Breast epithelium (tissue), 4 donors: Measurements from ENCODE around the gene SRSF9. TPM values are rescaled to one million over a fixed set of nuclear protein-coding genes. Genes with fewer than 3 reads are reported as not detected.

Experiments
- DNase-seq, 2 donors: peaks; one replicate each; pipeline ENCODE4 v3.0.0-alpha.2; 2019; ENCODE audit warnings: low spot score in 2 of 2
- H3K27ac ChIP-seq, 2 donors: fragments of 200-600 bp; sonication (generic) in 1 of 2; one replicate each; pipeline ENCODE4 v1.5.1; 2016 to 2019; ENCODE audit warnings: mild to moderate bottlenecking in 1 of 2
- H3K27me3 ChIP-seq, 2 donors: fragments of 200-600 bp; sonication (generic) in 1 of 2; one replicate each; pipeline versions ENCODE4 v1.5.1 to v1.6.0; 2017 to 2019; ENCODE audit warnings: control low read depth in 1 of 2, mild to moderate bottlenecking in 1 of 2
- H3K36me3 ChIP-seq: fragments of 200-600 bp; one replicate; pipeline ENCODE4 v1.5.1; 2019
- H3K4me1 ChIP-seq, 2 donors: fragments of 200-600 bp; sonication (generic); one replicate each; pipeline ENCODE4 v1.5.1; 2016 to 2019; ENCODE audit warnings: control low read depth in 1 of 2
- H3K4me3 ChIP-seq, 3 donors: fragments of 200-600 bp; sonication (generic); 1 replicate in 2 of 3; 2 replicates in 1 of 3; pipeline ENCODE4 v1.5.1; 2016 to 2019; ENCODE audit warnings: mild to moderate bottlenecking in 3 of 3, moderate library complexity in 2 of 3
- H3K9me3 ChIP-seq, 2 donors: fragments of 200-600 bp; sonication (generic) in 1 of 2; one replicate each; pipeline ENCODE4 v1.5.1; 2016 to 2019; ENCODE audit warnings: control low read depth in 1 of 2
- POLR2A ChIP-seq: fragments of 450-650 bp; IDR thresholded peaks from one replicate; pipeline ENCODE4 v1.6.1; 2016; ENCODE audit warnings: antibody characterized with exemption, mild to moderate bottlenecking, moderate library complexity
- POLR2AphosphoS5 ChIP-seq, 3 donors: sonication (generic); formaldehyde crosslinking; IDR thresholded peaks; one replicate each; pipeline ENCODE4 v1.6.1; 2017; ENCODE audit warnings: antibody characterized with exemption in 3 of 3
- intact Hi-C: fragments of 100-400 bp; cut with DNase I; formaldehyde crosslinking; loops from one replicate; pipeline ENCODE4 v1.15.1; 2023; ENCODE audit warnings: low total_unique reads
- total RNA-seq, 3 donors: library from RNA; depleted of rRNA; stranded (reverse); fragments of >200 nt; gene quantifications; one replicate each; pipeline ENCODE4 v1.1.0, GENCODE V29; 2016
- TF ChIP-seq, protein P1 (sequence below), 3 donors: fragments of 450-650 bp; IDR thresholded peaks; one replicate each; pipeline ENCODE4 v1.5.1; 2016 to 2017; ENCODE audit warnings: antibody characterized with exemption in 3 of 3, mild to moderate bottlenecking in 3 of 3, moderate library complexity in 3 of 3

Gene SRSF9
- total RNA-seq, 3 donors from 2014 or later: 65.9 to 97.3 (median 82.5) TPM

DNA sequence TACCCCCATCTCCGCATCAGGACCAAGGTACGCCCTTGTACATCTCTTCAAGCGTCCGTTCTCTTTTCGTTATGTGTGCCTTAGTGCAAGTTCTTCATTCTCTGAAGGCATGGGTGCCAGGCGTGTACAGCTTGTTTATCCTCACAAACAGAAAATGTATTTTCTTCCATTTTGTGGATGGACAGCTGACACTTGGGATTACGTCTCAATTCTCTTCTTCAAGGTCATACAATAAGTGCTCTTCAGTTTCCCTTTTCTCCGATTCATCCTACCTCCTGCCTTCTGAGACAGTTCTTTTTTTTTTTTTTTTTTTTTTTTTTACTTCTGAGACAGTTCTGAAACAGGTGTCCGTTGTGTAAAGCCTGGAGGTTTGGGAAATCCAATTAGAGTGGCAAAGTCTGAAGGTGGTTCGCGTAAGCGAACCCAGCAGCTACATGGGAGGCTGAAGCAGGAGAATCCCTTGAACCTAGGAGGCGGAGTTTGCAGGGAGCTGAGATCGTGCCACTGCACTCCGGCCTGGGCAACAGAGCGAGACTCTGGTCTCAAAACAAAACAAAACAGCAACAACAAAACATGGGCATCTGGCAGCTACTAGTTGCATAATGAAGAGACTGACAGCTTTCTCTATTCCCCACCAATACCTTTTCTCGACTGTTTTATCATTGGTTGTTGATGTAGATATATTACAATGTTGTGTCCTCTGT, 30.9 kb downstream of the SRSF9 start:
- no peaks in the 10 kb centered on the region for H3K27me3 ChIP-seq
- peak overlapping the region; percentile 76 to 95 (median 83) for H3K4me3 ChIP-seq
- H3K9me3 ChIP-seq: no peaks in the 10 kb centered on the region
- peaks cover 0 to 3% of the 10 kb centered on the region in 2 donors for H3K4me1 ChIP-seq
- TF ChIP-seq POLR2A (no peak), POLR2AphosphoS5 (IDR thresholded peaks at IDR 0.05) (no peak)
- TF ChIP-seq, protein P1, sequence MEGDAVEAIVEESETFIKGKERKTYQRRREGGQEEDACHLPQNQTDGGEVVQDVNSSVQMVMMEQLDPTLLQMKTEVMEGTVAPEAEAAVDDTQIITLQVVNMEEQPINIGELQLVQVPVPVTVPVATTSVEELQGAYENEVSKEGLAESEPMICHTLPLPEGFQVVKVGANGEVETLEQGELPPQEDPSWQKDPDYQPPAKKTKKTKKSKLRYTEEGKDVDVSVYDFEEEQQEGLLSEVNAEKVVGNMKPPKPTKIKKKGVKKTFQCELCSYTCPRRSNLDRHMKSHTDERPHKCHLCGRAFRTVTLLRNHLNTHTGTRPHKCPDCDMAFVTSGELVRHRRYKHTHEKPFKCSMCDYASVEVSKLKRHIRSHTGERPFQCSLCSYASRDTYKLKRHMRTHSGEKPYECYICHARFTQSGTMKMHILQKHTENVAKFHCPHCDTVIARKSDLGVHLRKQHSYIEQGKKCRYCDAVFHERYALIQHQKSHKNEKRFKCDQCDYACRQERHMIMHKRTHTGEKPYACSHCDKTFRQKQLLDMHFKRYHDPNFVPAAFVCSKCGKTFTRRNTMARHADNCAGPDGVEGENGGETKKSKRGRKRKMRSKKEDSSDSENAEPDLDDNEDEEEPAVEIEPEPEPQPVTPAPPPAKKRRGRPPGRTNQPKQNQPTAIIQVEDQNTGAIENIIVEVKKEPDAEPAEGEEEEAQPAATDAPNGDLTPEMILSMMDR (IDR thresholded peaks at IDR 0.05): no peak
- intact Hi-C loops: no loop called here
- H3K27ac ChIP-seq: peak overlapping the region; percentile 86 to 93
- DNase-seq: no peak
- no peaks in the 10 kb centered on the region for H3K36me3 ChIP-seq

DNA sequence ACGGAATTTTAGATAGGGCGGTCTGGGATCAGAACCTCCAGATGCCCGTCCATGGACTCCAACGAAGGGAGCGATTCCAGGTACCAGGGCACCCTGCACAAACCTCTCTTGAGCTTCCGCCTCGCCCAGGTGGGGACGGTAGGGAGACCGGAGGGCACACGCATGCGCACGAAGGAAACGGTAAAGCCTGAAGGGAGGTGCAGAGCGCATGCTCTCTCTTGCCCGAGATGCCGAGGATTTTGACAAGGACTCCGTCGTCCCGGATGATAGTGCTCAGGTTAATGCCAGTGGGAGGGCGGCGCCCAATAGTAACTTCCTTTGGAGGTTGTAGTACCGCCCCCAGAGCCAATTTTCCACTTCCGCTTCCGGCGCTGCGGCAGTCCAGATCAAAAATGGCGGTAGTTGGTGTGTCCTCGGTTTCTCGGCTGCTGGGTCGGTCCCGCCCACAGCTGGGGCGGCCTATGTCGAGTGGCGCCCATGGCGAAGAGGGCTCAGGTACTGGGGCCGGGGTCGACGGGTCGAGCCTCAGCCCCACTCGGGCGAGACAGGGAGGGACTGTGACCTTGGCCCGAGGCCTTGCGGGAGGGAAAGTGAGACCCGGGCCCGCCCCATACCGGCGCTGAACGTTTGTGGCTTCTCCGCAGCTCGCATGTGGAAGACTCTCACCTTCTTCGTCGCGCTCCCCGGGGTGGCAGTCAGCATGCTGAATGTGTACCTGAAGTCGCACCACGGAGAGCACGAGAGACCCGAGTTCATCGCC, 31.6 kb downstream of the SRSF9 start, which contains the start of gene COX6A1:
COX6A1 (plus strand) TSS at position 379 of the 760 bp plus-strand sequence; CDS start at position 393, 14 bp downstream.
- TF ChIP-seq POLR2A (peak; percentile 24), POLR2AphosphoS5 (IDR thresholded peaks at IDR 0.05) (peak in 2 of 3 donors; percentile 59 to 83)
- TF ChIP-seq, protein P1 (IDR thresholded peaks at IDR 0.05): peak in 1 of 3 donors; percentile 5
- H3K9me3 ChIP-seq: no peaks in the 10 kb centered on the region
- peak; percentile 91 to 92 for DNase-seq
- H3K27me3 ChIP-seq: no peaks in the 10 kb centered on the region
- H3K27ac ChIP-seq: peak within 1 kb of the TSS; percentile 86 to 93
- peaks cover 0 to 3% of the 10 kb centered on the region in 2 donors for H3K4me1 ChIP-seq
- intact Hi-C loops: no loop called here
- H3K36me3 ChIP-seq: no peaks in the 10 kb centered on the region
- H3K4me3 ChIP-seq: peak within 1 kb of the TSS; percentile 76 to 95 (median 83)

DNA sequence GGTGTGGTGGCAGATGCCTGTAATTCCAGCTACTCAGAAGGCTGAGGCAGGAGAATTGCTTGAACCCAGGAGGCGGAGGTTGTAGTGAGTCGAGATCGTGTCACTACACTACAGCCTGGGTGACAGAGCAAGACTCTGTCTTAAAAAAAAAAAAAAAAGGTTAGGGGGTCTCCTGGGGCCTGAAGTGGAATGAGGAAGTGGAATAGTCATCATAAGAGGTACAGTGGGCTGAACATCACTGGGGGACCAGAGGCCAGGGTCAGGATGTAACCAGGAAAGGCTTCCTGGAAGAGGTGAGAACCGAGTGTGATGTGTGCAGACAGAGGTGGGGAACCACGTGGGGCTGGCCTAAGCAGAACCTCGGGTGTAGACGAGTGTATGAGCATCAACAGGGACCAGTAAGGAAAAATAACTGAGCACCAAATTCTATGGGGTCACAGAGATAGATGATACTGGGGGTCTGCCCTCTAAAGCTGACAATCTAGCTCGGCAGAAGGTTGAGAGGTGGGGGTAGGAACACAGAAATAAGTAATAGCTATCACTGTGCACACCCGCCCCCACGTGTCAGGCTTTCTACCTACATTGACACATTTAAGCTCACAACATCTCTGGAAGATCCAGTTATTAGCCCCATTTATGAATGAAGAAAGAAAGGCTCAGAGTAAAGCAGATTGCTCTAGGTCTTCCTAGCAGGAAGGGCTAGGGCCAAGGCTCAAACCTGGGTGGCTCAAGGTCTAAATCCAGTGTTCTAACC, 36.6 kb downstream of the SRSF9 start:
- no peaks in the 10 kb centered on the region for H3K9me3 ChIP-seq
- no peaks in the 10 kb centered on the region for H3K27me3 ChIP-seq
- intact Hi-C loops: no loop called here
- DNase-seq: no peak
- TF ChIP-seq POLR2A (no peak), POLR2AphosphoS5 (IDR thresholded peaks at IDR 0.05) (no peak)
- TF ChIP-seq, protein P1 (IDR thresholded peaks at IDR 0.05): no peak
- no peak overlapping the region for H3K27ac ChIP-seq
- no peaks in the 10 kb centered on the region for H3K36me3 ChIP-seq
- H3K4me1 ChIP-seq: no peaks in the 10 kb centered on the region
- no peak overlapping the region for H3K4me3 ChIP-seq

DNA sequence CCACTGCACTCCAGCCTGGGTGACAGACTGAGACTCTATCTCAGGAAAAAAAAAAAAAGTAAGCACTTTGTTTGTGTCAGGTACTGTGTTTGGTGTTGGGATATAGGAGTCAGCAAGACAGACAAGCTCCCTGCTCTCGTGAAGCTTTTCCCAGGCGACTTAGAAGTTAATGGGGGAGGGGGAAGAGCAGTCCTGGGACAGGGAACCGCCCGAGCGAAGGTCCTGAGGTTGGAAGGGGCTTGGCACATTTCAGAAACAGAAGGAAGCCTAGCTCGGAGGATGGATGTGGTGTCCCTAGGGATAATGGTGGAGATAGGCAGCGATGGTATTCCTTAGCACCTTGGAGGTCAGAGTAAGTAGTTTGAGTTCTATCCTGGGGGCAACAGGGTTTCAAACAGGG, 40.2 kb downstream of the SRSF9 start:
- TF ChIP-seq POLR2AphosphoS5 (IDR thresholded peaks at IDR 0.05) (no peak), POLR2A (no peak)
- TF ChIP-seq, protein P1 (IDR thresholded peaks at IDR 0.05): no peak
- Histone ChIP-seq H3K4me1 (no peaks in the 10 kb centered on the region), H3K4me3 (no peak overlapping the region), H3K9me3 (no peaks in the 10 kb centered on the region), H3K36me3 (no peaks in the 10 kb centered on the region), H3K27ac (no peak overlapping the region), H3K27me3 (no peaks in the 10 kb centered on the region)
- no peak for DNase-seq
- intact Hi-C loops: no loop called here
